Loucy (cell line): Measurements from ENCODE around the gene IGFBP2.

Experiments
- EZH2phosphoT487 ChIP-seq: fragments of 200-600 bp; IDR thresholded peaks from 2 replicates; pipeline ENCODE4 v1.6.1; 2018; ENCODE audit warnings: antibody characterized with exemption, mild to moderate bottlenecking, moderate library complexity, borderline replicate concordance
- TF ChIP-seq, protein P1 (sequence below): fragments of 200-600 bp; sonication (generic); conservative IDR thresholded peaks from 2 replicates; pipeline ENCODE4 v1.5.1; 2014; ENCODE audit warnings: mild to moderate bottlenecking, antibody characterized with exemption, low read length

- TF ChIP-seq, protein P1, sequence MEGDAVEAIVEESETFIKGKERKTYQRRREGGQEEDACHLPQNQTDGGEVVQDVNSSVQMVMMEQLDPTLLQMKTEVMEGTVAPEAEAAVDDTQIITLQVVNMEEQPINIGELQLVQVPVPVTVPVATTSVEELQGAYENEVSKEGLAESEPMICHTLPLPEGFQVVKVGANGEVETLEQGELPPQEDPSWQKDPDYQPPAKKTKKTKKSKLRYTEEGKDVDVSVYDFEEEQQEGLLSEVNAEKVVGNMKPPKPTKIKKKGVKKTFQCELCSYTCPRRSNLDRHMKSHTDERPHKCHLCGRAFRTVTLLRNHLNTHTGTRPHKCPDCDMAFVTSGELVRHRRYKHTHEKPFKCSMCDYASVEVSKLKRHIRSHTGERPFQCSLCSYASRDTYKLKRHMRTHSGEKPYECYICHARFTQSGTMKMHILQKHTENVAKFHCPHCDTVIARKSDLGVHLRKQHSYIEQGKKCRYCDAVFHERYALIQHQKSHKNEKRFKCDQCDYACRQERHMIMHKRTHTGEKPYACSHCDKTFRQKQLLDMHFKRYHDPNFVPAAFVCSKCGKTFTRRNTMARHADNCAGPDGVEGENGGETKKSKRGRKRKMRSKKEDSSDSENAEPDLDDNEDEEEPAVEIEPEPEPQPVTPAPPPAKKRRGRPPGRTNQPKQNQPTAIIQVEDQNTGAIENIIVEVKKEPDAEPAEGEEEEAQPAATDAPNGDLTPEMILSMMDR, result no peak
- no peak for TF ChIP-seq EZH2phosphoT487
Measured at GRCh38 chr2:216670266-216671080, 37.3 kb downstream of the IGFBP2 start.
